GM12878 (cell line): ENCODE measurements around the gene FLT1.

Experiments used
- EGR1 ChIP-seq, 2 experiments: IDR thresholded peaks; 1 replicate in 1 of 2; 2 replicates in 1 of 2; pipeline ENCODE4 v1.6.1; 2011 to 2012; ENCODE audit warnings: low read depth in 2 of 2, low read length in 2 of 2, borderline replicate concordance in 1 of 2, mild to moderate bottlenecking in 1 of 2, moderate library complexity in 1 of 2
- NFYB ChIP-seq: IDR thresholded peaks from 2 replicates; pipeline ENCODE4 v1.6.1; 2011; ENCODE audit warnings: low read depth, mild to moderate bottlenecking, low read length, improper control_type of control experiment, moderate library complexity; ENCODE audit not compliant: insufficient read depth
- NR2C2 ChIP-seq: IDR thresholded peaks from 2 replicates; pipeline ENCODE4 v1.6.1; 2011; ENCODE audit warnings: borderline replicate concordance, low read depth; ENCODE audit not compliant: control insufficient read depth, insufficient read length
- NRF1 ChIP-seq: conservative IDR thresholded peaks from 2 replicates; pipeline ENCODE4 v1.6.1; 2011; ENCODE audit warnings: mild to moderate bottlenecking, low read depth, low read length, improper control_type of control experiment
- POLR2AphosphoS5 ChIP-seq: IDR thresholded peaks from 2 replicates; pipeline ENCODE4 v1.6.1; 2011; ENCODE audit warnings: mild to moderate bottlenecking, low read length, inconsistent platforms
- RAD21 ChIP-seq: IDR thresholded peaks from 2 replicates; pipeline ENCODE4 v1.6.1; 2011; ENCODE audit warnings: mild to moderate bottlenecking, low read depth, low read length, moderate library complexity; ENCODE audit not compliant: insufficient read depth
- SIN3A ChIP-seq: IDR thresholded peaks from 2 replicates; pipeline ENCODE4 v1.6.1; 2012; ENCODE audit warnings: low read depth, low read length, improper control_type of control experiment
- TF ChIP-seq, protein P1 (sequence below): fragments of 150-350 bp; IDR thresholded peaks from 2 replicates; pipeline ENCODE4 v1.6.1; 2016; ENCODE audit warnings: low read depth, low read length
- TF ChIP-seq, protein P2 (sequence below), 3 experiments: IDR thresholded peaks in 2 of 3; conservative IDR thresholded peaks in 1 of 3; 2 replicates each; pipeline ENCODE4 v1.5.1; 2011; ENCODE audit warnings: low read depth in 3 of 3, low read length in 3 of 3, mild to moderate bottlenecking in 3 of 3, control low read depth in 2 of 3, moderate library complexity in 2 of 3, inconsistent platforms in 1 of 3, mixed read lengths in 1 of 3; ENCODE audit not compliant: control insufficient read depth in 2 of 3, insufficient read depth in 1 of 3; ENCODE audit errors: extremely low read depth in 1 of 3

GRCh38 chr13:28527629-28528028 is 32.7 kb upstream of the FLT1 start:
- TF ChIP-seq NRF1 (no peak), RAD21 (no peak), NR2C2 (no peak), NFYB (no peak), POLR2AphosphoS5 (no peak), EGR1 (IDR thresholded peaks at IDR 0.05; ENCODE audit: borderline replicate concordance in 1 of 2, low read depth in 2 of 2, low read length in 2 of 2) (no peak), SIN3A (no peak)
- TF ChIP-seq, protein P1, sequence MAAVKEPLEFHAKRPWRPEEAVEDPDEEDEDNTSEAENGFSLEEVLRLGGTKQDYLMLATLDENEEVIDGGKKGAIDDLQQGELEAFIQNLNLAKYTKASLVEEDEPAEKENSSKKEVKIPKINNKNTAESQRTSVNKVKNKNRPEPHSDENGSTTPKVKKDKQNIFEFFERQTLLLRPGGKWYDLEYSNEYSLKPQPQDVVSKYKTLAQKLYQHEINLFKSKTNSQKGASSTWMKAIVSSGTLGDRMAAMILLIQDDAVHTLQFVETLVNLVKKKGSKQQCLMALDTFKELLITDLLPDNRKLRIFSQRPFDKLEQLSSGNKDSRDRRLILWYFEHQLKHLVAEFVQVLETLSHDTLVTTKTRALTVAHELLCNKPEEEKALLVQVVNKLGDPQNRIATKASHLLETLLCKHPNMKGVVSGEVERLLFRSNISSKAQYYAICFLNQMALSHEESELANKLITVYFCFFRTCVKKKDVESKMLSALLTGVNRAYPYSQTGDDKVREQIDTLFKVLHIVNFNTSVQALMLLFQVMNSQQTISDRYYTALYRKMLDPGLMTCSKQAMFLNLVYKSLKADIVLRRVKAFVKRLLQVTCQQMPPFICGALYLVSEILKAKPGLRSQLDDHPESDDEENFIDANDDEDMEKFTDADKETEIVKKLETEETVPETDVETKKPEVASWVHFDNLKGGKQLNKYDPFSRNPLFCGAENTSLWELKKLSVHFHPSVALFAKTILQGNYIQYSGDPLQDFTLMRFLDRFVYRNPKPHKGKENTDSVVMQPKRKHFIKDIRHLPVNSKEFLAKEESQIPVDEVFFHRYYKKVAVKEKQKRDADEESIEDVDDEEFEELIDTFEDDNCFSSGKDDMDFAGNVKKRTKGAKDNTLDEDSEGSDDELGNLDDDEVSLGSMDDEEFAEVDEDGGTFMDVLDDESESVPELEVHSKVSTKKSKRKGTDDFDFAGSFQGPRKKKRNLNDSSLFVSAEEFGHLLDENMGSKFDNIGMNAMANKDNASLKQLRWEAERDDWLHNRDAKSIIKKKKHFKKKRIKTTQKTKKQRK, result no peak
- TF ChIP-seq, protein P2, sequence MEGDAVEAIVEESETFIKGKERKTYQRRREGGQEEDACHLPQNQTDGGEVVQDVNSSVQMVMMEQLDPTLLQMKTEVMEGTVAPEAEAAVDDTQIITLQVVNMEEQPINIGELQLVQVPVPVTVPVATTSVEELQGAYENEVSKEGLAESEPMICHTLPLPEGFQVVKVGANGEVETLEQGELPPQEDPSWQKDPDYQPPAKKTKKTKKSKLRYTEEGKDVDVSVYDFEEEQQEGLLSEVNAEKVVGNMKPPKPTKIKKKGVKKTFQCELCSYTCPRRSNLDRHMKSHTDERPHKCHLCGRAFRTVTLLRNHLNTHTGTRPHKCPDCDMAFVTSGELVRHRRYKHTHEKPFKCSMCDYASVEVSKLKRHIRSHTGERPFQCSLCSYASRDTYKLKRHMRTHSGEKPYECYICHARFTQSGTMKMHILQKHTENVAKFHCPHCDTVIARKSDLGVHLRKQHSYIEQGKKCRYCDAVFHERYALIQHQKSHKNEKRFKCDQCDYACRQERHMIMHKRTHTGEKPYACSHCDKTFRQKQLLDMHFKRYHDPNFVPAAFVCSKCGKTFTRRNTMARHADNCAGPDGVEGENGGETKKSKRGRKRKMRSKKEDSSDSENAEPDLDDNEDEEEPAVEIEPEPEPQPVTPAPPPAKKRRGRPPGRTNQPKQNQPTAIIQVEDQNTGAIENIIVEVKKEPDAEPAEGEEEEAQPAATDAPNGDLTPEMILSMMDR (IDR thresholded peaks at IDR 0.05 in 2 of 3, conservative IDR thresholded peaks at IDR 0.05 in 1 of 3; ENCODE audit: control insufficient read depth in 2 of 3, extremely low read depth in 1 of 3, insufficient read depth in 1 of 3, low read depth in 3 of 3, low read length in 3 of 3), result no peak
